IPS-NIHi7 (cell line): ENCODE measurements around the gene UNC119.
"Not testable (repeated sequence)": the region's sequence is repeated elsewhere in the genome, so short reads cannot be mapped to it uniquely, and the experiment has no call there.

Experiments
- DNase-seq: peaks from one replicate; pipeline ENCODE4 v3.0.0; 2012; ENCODE audit warnings: mixed read lengths; ENCODE audit errors: extremely low spot score

Gene UNC119

GRCh38 chr17:28522281-28522680 is 30.1 kb downstream of the UNC119 start:
- not testable (repeated sequence) for DNase-seq

- peak; percentile 75 for DNase-seq
Measured at GRCh38 chr17:28521311-28522085, 30.9 kb downstream of the UNC119 start.

DNA sequence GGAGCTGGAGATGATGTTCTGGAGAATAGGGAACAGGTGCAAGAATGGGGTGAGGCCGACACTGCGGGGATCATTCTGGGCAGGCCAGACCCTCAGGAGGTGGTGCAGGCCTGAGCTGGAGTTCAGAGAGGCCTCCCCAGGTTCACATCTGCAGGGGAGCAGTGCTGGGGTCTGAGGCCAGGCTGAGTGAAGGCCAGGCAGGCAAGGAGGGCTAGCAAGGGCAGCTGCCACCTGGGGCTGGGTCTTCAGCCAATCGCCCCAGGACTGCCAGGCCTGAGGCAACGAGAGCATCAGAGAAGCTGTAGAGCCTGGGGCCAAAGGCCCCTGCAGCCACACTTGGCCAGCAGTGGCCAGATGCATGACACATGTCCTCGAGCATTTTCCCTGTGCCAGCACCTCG is 31.7 kb downstream of the UNC119 start:
- DNase-seq: no peak

GRCh38 chr17:28519236-28519635 is 33.2 kb downstream of the UNC119 start:
- no peak for DNase-seq

DNA sequence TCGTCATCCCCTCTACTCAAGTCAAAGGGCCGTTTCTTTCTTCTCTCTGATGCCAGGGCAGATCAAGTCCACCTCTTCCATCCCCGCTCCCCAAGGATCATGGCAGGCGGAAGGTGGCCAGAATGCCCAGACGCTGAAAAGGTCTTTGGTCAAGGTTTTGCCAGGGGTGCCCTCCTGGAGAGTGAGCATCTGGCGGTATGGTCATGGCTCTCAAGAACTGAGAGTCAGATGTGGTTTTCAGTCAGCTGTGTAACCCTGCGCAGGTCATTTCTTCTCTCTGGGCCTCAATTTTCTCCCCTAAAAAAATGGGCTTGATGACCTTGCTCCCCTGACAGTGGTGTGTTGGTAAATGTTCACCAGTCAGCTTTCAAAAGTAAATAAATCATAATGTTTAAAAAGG is 33.8 kb downstream of the UNC119 start:
- DNase-seq: no peak

DNA sequence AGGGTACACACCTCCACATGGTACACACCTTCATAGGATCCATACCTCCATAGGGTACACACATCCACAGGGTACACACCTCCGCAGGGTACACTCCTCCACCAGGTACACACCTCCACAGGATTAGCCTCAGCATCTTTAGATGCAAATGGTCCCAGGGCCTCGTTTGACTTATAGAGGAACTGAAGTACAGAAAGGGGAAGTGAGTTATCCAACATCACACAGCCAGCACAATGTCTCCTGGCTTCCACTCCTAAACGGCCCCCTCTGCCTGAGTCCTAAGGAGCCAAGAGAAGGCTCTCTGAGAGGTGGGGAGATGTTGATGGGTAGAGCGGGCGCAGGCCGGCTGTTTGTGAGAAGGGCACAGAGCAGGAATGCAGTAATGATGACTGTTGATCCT is 34.3 kb downstream of the UNC119 start:
- no peak for DNase-seq

GRCh38 chr17:28515518-28515917 is 36.9 kb downstream of the UNC119 start:
- DNase-seq: no peak

DNA sequence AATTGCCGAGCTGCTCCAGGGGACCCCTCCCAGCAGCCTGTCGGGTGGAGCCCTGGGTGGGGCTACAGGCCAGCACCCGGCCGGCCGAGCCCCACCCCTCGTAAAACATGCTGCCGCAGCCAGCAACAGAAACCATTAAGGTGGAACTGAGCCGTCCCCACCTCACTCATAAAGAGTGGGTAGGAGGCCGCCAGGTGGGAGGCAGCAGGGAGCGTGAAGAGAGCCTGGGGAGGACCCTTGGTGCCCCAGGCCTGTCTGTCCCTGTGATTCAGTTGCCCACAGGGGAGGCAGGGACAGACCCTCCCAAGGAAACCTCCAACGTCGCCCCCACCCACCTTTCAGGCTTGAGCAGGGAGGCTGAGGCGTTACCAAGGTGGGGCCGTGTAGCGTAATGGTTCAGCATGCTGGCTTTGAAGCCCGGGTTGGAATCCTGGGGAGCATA is 37.8 kb downstream of the UNC119 start:
- no peak for DNase-seq

DNA sequence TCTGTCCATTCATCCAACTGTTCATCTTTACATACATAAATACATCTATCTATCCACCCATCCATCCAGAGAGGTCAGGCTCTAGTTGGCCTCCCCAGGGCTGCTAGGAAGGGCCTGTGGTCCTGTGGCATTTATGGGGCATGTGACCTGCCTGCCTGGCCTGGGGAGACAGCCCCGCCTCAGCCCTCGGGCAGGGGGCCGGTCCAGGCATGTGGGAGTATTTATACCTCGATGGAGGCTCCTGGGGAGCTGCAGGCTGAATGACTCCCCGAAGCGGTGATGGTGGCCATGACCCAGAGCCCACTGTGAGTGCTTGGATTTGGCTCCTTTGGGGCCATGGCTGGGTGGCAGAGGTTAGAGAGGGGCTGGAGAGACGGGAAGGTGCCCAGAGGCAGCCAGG is 38.9 kb downstream of the UNC119 start:
- DNase-seq: no peak

- no peak for DNase-seq
Measured at GRCh38 chr17:28511858-28512461, 40.5 kb downstream of the UNC119 start.

- no peak for DNase-seq
Measured at GRCh38 chr17:28509789-28510188, 42.6 kb downstream of the UNC119 start.

DNA sequence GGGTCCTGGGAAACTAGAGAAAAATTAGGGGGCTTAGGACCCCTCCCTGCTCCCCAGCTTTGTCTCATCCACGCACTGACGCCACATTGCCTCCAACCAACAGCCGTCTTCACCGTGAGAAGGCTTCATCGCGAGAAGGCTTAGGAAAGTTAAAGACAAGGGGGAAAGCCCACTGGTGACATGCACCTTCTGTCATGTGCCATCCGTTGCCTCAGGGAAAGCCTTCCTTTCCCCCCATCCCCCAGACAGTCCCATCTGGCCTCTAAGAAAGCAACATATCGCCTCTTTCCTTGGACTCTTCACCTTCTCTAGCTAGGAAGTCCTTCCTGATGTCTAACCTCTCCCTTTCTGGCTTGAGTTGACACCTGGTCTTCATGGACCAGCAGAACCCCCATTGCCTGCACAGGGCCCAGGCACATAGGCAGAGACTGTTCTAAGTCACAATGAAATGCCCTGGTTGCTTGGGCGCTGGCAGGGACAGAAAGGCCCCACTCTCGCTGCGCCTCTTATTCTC is 44.2 kb downstream of the UNC119 start:
- no peak for DNase-seq

DNA sequence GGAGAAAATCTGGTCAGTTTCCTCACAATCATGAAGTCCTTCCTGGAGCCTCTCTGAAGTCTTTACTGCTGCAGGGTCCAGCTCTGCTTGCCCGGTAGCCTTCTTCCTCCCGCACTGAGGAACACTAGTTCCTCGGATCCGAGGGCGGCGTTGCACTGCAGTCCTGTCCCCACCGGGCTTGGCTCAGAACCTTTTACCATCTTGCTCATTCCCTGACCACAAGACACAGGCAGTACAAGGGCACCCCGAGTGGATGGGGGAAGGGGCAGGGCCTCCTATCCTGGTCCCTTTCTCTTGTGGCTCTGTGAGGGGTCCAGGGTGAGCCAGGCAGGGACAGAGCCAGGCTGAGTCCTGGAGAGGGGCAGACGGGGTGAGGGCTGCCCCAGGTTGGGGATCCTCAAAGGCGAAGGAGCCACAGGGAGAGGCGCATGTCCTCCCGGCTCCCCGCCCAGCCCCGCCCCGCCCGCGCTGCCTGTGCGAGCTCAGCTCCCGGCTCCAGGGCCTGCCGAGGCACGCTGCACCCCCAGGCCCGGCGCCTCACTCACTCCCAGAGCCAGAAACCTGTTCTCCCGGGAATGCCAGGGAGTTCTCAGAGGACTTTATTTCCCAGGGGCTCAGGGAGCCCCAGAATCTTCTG is 44.7 kb downstream of the UNC119 start:
- DNase-seq: peak; percentile 58

DNA sequence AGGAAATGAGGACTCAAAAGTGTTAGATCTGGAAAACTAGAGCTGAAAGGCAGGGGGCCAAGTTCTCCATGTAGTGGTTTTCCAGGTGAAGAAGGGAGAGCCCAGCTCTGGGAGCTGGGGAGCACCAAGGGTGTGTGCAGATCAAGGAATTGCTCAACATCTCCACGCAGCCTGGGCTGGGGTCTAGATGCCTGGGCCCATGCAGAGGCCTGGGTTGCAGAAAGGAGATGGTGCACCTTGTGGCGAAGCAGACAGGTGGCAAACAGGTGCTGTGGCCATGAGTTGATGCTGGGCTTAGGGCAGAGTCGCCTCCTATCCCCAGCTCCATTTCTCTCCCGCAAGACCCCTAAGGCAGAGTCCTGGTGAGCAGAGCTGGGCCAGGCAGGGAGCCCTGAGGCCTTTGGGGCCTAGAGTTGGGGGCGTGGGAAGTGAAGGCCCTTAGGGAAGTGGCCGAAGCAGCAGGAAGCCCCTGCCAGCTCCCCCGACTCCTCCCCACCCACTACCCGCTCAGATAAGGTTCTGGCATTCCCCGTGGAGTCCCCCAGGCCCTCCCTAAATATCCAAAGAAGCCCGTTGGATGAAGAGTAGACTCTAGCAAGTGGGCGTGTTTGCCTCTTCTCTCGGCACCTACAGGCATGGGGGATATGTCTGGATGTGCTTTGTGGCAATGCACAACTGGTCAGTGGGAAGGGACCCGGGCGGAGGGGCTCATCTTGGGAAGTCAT is 45.5 kb downstream of the UNC119 start:
- DNase-seq: no peak

GRCh38 chr17:28505986-28506665 is 46.3 kb downstream of the UNC119 start, which contains the start of gene FOXN1:
TSS of gene FOXN1 (plus strand) at chr17:28506348. CDS start at chr17:28523970, 17,622 bp downstream.
- DNase-seq: no peak

- no peak for DNase-seq
Measured at GRCh38 chr17:28503420-28503819, 49.0 kb downstream of the UNC119 start.

GRCh38 chr17:28501421-28502284 is 50.8 kb downstream of the UNC119 start:
- DNase-seq: no peak

- DNase-seq: no peak
Measured at GRCh38 chr17:28500712-28501379, 51.6 kb downstream of the UNC119 start.

DNA sequence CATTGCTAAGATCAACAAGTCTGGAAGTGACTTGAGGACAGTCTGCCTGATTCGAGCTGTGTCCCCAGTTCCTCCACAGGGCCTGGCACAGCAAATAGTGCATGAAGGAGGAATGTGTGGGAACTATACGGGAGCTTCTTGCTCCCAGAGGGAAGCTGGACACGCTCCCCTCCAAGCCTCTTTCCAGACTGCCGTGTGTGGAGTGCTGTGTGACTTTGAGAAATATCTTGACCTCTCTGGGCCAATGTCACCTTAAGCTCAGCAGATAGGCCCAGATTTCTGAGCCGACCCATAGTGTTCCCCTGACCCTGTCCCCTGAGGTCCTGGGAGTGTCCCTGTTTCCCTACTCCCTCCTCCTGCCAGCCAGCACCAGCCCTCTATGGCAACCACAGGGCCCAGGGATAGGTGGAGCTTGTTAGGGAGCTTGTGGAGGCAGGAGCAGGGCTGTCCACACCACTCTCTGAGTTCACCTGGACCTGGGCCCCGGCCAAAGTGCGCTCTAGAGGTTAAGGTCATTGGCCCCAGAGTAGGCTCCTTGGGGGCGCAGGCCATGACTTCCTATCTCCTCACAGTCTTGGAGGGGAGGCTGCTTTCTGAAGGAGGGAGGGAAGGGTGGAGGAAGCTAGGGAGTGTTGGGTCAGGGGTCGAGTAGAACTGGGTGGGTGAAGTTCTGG is 52.6 kb downstream of the UNC119 start:
- no peak for DNase-seq
